Measurements from ENCODE around the gene INHBC. TPM values are rescaled to one million over a fixed set of nuclear protein-coding genes. Genes with fewer than 3 reads are reported as not detected.
A peak's percentile ranks its signal among the peaks of the same experiment; 100 is the strongest.

Gene INHBC
- total RNA-seq, 1 experiment from 2014 or later, result not detected

GRCh38 chr12:57487055-57487596 is 52.5 kb downstream of the INHBC start:
- ATAC-seq (no peak), DNase-seq (ENCODE audit: low read depth, low spot score) (no peak)
- CTCF ChIA-PET, result interaction anchor here (0.6 kb wide), 1 partner anchor 32 kb away, joined by 3 read pairs; the partner anchor contains the start of gene INHBE
- POLR2A ChIA-PET, result no interaction called here
- TF ChIP-seq TCF7L2 (IDR thresholded peaks at IDR 0.05; ENCODE audit: low read depth, low read length) (no peak), REST (IDR thresholded peaks at IDR 0.05; ENCODE audit: insufficient read depth in 1 of 2, low read depth in 2 of 2, low read length in 1 of 2) (no peak), SIN3A (IDR thresholded peaks at IDR 0.05; ENCODE audit: borderline replicate concordance, insufficient read depth, low read depth, low read length) (no peak), CTCF (IDR thresholded peaks at IDR 0.05) (no peak), POLR2AphosphoS5 (IDR thresholded peaks at IDR 0.05; ENCODE audit: low read depth, low read length) (no peak)
- peak overlapping the region; percentile 95 to 99 for H3K4me3 ChIP-seq (ENCODE audit: low read depth in 2 of 2, low read length in 2 of 2)
- peak overlapping the region; percentile 78 for H3K27ac ChIP-seq (ENCODE audit: low read length)
- H3K4me1 ChIP-seq (ENCODE audit: control insufficient read depth, insufficient read depth, low read length), result peaks cover 12% of the 10 kb centered on the region; the same call in 1 of the 2 replicates
- H3K9me3 ChIP-seq (ENCODE audit: control insufficient read depth, insufficient read depth, low read depth, low read length), result no peaks in the 10 kb centered on the region
- intact Hi-C loops (cut with micrococcal nuclease; ENCODE audit: unreplicated experiment) (no loop called here), in situ Hi-C loops (cut with HindIII; ENCODE audit: low pct_unique_long_range_greater_than_20kb, low sequenced_read_pairs) (no loop called here)
- H3K27me3 ChIP-seq (ENCODE audit: control insufficient read depth, insufficient read depth, low read length), result no peaks in the 10 kb centered on the region
- no TSS peak for BruUV-seq (replicated peaks)
- peaks cover 12% of the 10 kb centered on the region; the same call in 1 of the 2 replicates for H3K36me3 ChIP-seq (ENCODE audit: control insufficient read depth, insufficient read depth, low read length)

- intact Hi-C loops (cut with micrococcal nuclease; ENCODE audit: unreplicated experiment), result no loop called here
- DNase-seq (ENCODE audit: low read depth, low spot score), result peak; percentile 96
These were observed 53.2 kb downstream of the INHBC start, which contains the start of gene MARS1 for GRCh38 chr12:57487597-57488401. Gene MARS1, plus strand, starts transcription at chr12:57488068. Its CDS starts 23 bp downstream, at chr12:57488091.

More at GRCh38 chr12:57487597-57488401, 53.2 kb downstream of the INHBC start, which contains the start of gene MARS1:
- in situ Hi-C loops (cut with HindIII; ENCODE audit: low pct_unique_long_range_greater_than_20kb, low sequenced_read_pairs), result no loop called here
- Histone ChIP-seq H3K36me3 (ENCODE audit: control insufficient read depth, insufficient read depth, low read length) (peaks cover 14% of the 10 kb centered on the region; the same call in 1 of the 2 replicates), H3K4me1 (ENCODE audit: control insufficient read depth, insufficient read depth, low read length) (peaks cover 12% of the 10 kb centered on the region; the same call in 1 of the 2 replicates), H3K4me3 (ENCODE audit: low read depth in 2 of 2, low read length in 2 of 2) (peak within 1 kb of the TSS; percentile 95 to 99), H3K27ac (ENCODE audit: low read length) (peak within 1 kb of the TSS; percentile 98), H3K27me3 (ENCODE audit: control insufficient read depth, insufficient read depth, low read length) (no peaks in the 10 kb centered on the region), H3K9me3 (ENCODE audit: control insufficient read depth, insufficient read depth, low read depth, low read length) (no peaks in the 10 kb centered on the region)
- ATAC-seq, result peak; percentile 99
- ChIA-PET POLR2A (no interaction called here), CTCF (no interaction called here)
- TF ChIP-seq CTCF (IDR thresholded peaks at IDR 0.05), result peak; percentile 53
- peak; percentile 91 for TF ChIP-seq POLR2AphosphoS5 (IDR thresholded peaks at IDR 0.05; ENCODE audit: low read depth, low read length)
- peak; percentile 63; the same call in 1 of the 2 replicates for TF ChIP-seq TCF7L2 (IDR thresholded peaks at IDR 0.05; ENCODE audit: low read depth, low read length)
- TF ChIP-seq REST (IDR thresholded peaks at IDR 0.05; ENCODE audit: insufficient read depth in 1 of 2, low read depth in 2 of 2, low read length in 1 of 2), result no peak
- peak; percentile 96; the same call in 1 of the 2 replicates for TF ChIP-seq SIN3A (IDR thresholded peaks at IDR 0.05; ENCODE audit: borderline replicate concordance, insufficient read depth, low read depth, low read length)
- BruUV-seq (replicated peaks), result no TSS peak
